GM21360 (cell line): ENCODE data around the gene SEPTIN6.

Experiments used
- ATAC-seq: cut with Tn5 transposase; IDR thresholded peaks from one replicate; pipeline ENCODE4 v1.9.1; 2021; ENCODE audit warnings: mild to moderate bottlenecking, moderate library complexity; ENCODE audit not compliant: unreplicated experiment

SEPTIN6 gene

GRCh38 chrX:119693040-119693995 lies at the start of gene SEPTIN6:
SEPTIN6 (minus strand) TSS chrX:119693168; CDS start chrX:119693105, 63 bp downstream.
- ATAC-seq: peak; percentile 51

- no peak for ATAC-seq
Measured at GRCh38 chrX:119738742-119739141, 45.8 kb upstream of the SEPTIN6 start.

- no peak for ATAC-seq
Measured at GRCh38 chrX:119736206-119736764, 43.3 kb upstream of the SEPTIN6 start.

- no peak for ATAC-seq
Measured at GRCh38 chrX:119735467-119735866, 42.5 kb upstream of the SEPTIN6 start.

- ATAC-seq: no peak
Measured at GRCh38 chrX:119734897-119735339, 42.0 kb upstream of the SEPTIN6 start.

GRCh38 chrX:119729408-119730201 lies 36.6 kb upstream of the SEPTIN6 start:
- ATAC-seq: no peak

- no peak for ATAC-seq
Measured at GRCh38 chrX:119728487-119728886, 35.5 kb upstream of the SEPTIN6 start.

- ATAC-seq: no peak
Measured at GRCh38 chrX:119726900-119727555, 34.1 kb upstream of the SEPTIN6 start.

- no peak for ATAC-seq
Measured at GRCh38 chrX:119721926-119722325, 29.0 kb upstream of the SEPTIN6 start.

GRCh38 chrX:119721487-119721886 lies 28.5 kb upstream of the SEPTIN6 start:
- ATAC-seq: no peak

GRCh38 chrX:119709630-119710029 lies 16.7 kb upstream of the SEPTIN6 start:
- ATAC-seq: no peak

- no peak for ATAC-seq
Measured at GRCh38 chrX:119708936-119709335, 16.0 kb upstream of the SEPTIN6 start.

- peak; percentile 74 for ATAC-seq
Measured at GRCh38 chrX:119706616-119707015, 13.6 kb upstream of the SEPTIN6 start.

GRCh38 chrX:119698845-119699244 lies 5.9 kb upstream of the SEPTIN6 start:
- no peak for ATAC-seq

GRCh38 chrX:119696251-119696890 lies 3.4 kb upstream of the SEPTIN6 start:
- no peak for ATAC-seq

GRCh38 chrX:119695535-119696050 lies 2.6 kb upstream of the SEPTIN6 start:
- no peak for ATAC-seq

- no peak for ATAC-seq
Measured at GRCh38 chrX:119694601-119695534, 1.9 kb upstream of the SEPTIN6 start.

- no peak for ATAC-seq
Measured at GRCh38 chrX:119693996-119694451, 1.1 kb upstream of the SEPTIN6 start.
